ENCODE data around the gene PASK.

The PASK gene

DNA sequence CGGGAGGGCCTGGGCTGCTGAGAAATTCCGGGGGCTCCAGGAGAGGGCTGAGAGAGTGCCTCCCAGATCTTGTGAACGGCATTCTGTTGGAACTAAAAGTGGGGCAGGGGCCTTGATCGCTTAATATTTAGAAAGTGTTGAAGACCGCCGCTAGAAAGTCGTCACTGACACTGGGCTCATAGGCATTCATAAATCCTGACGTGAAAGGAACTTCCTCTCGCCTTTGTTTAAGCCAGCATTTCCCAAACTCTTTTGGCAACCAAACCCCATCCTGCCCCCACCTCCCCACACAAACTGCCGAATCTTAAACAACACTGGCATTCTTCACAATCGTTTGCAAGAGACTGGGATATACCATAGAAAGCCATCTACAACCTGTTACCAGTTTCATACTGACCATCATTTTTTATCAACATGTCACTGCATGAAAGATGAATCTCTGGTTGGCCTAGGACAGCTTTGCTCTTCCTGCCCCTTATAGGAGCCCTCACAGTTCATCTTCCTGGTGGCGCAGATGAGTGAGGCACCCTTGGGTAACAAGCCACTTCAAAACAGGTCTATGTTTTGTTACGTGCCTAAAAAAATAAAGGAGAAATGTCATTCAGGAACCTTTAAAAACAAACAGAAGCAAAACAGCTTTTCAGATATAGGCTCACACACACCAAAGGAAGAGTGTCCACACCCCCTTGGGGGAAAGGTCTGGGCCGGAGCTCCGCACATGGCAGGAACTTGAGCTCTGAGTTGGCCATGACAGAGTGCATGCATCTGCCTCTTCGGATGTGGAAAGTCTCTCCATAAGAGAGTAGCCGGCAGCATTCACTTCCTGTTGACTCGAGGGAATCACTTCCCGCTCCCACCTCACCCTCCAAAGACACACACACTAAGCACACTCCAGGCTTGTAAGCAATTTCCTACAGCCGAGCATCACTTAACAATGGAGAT is 60.2 kb downstream of the PASK start:
- TF ChIP-seq CREB1 (IDR thresholded peaks at IDR 0.05; ENCODE audit: low read depth) = no peak
- TF ChIP-seq TAF1 (IDR thresholded peaks at IDR 0.05; ENCODE audit: low read depth) = no peak
- no peak for TF ChIP-seq EP300 (IDR thresholded peaks at IDR 0.05; ENCODE audit: borderline replicate concordance)

GRCh38 chr2:241088376-241088775 is 60.9 kb downstream of the PASK start:
- TF ChIP-seq CREB1 (IDR thresholded peaks at IDR 0.05; ENCODE audit: low read depth) = no peak
- no peak for TF ChIP-seq TAF1 (IDR thresholded peaks at IDR 0.05; ENCODE audit: low read depth)
- no peak for TF ChIP-seq TEAD4 (IDR thresholded peaks at IDR 0.05)
- TF ChIP-seq RAD21 (IDR thresholded peaks at IDR 0.05; ENCODE audit: low read depth) = no peak
- no peak for TF ChIP-seq REST (IDR thresholded peaks at IDR 0.05; ENCODE audit: low read depth)
- TF ChIP-seq NFIC (IDR thresholded peaks at IDR 0.05) = no peak
- no peak for TF ChIP-seq YY1 (IDR thresholded peaks at IDR 0.05; ENCODE audit: low read depth)
- TF ChIP-seq, protein P1, sequence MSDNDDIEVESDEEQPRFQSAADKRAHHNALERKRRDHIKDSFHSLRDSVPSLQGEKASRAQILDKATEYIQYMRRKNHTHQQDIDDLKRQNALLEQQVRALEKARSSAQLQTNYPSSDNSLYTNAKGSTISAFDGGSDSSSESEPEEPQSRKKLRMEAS (IDR thresholded peaks at IDR 0.05) = no peak
- TF ChIP-seq FOXM1 (IDR thresholded peaks at IDR 0.05; ENCODE audit: borderline replicate concordance, low read depth) = no peak
- TF ChIP-seq EP300 (IDR thresholded peaks at IDR 0.05; ENCODE audit: borderline replicate concordance) = no peak
- no peak for TF ChIP-seq CEBPB (IDR thresholded peaks at IDR 0.05)
- TF ChIP-seq EGR1 (IDR thresholded peaks at IDR 0.05) = no peak

- TF ChIP-seq CREB1 (IDR thresholded peaks at IDR 0.05; ENCODE audit: low read depth) (no peak), CEBPB (IDR thresholded peaks at IDR 0.05) (no peak), REST (IDR thresholded peaks at IDR 0.05; ENCODE audit: low read depth) (no peak), EGR1 (IDR thresholded peaks at IDR 0.05) (no peak), YY1 (IDR thresholded peaks at IDR 0.05; ENCODE audit: low read depth) (no peak), TCF12 (IDR thresholded peaks at IDR 0.05; ENCODE audit: low read depth) (no peak), RAD21 (IDR thresholded peaks at IDR 0.05; ENCODE audit: low read depth) (no peak), FOXM1 (IDR thresholded peaks at IDR 0.05; ENCODE audit: borderline replicate concordance, low read depth) (no peak)
These were observed 61.6 kb downstream of the PASK start for GRCh38 chr2:241087420-241088268.

DNA sequence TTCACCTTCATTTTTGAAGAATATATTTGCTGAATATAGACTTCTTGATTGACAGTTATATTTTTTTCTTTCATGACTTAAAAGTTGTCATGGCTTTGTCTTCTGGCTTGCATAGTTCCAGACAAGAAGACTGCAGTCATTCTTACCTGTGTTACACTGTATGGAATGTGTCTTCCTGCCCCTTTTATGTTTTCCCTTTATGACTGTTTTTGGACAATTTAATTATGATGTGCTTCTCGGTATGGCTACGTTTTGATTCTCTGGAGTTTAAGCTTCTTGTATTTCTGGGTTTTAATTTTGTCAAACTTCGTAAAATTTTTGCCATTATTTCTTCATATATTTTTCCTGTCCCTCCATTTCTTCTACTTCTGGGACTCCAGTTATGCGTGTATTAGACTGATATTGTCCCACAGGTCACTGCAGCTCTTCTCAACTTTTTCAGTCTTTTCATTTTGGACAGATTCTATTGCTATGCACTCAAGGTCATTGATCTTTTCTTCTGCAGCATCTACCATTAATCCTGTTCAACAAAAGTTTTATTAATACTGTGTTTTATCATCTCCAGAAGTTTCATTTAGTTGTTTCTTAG is 64.3 kb downstream of the PASK start:
- TF ChIP-seq FOXM1 (IDR thresholded peaks at IDR 0.05; ENCODE audit: borderline replicate concordance, low read depth) (no peak), NFIC (IDR thresholded peaks at IDR 0.05) (no peak), ZBTB7A (IDR thresholded peaks at IDR 0.05; ENCODE audit: low read depth) (no peak), TEAD4 (IDR thresholded peaks at IDR 0.05) (no peak), EGR1 (IDR thresholded peaks at IDR 0.05) (no peak), CEBPB (IDR thresholded peaks at IDR 0.05) (no peak), REST (IDR thresholded peaks at IDR 0.05; ENCODE audit: low read depth) (no peak), TAF1 (IDR thresholded peaks at IDR 0.05; ENCODE audit: low read depth) (no peak), EP300 (IDR thresholded peaks at IDR 0.05; ENCODE audit: borderline replicate concordance) (no peak), CREB1 (IDR thresholded peaks at IDR 0.05; ENCODE audit: low read depth) (no peak), TCF12 (IDR thresholded peaks at IDR 0.05; ENCODE audit: low read depth) (no peak), YY1 (IDR thresholded peaks at IDR 0.05; ENCODE audit: low read depth) (no peak), RAD21 (IDR thresholded peaks at IDR 0.05; ENCODE audit: low read depth) (no peak)
- TF ChIP-seq, protein P2, sequence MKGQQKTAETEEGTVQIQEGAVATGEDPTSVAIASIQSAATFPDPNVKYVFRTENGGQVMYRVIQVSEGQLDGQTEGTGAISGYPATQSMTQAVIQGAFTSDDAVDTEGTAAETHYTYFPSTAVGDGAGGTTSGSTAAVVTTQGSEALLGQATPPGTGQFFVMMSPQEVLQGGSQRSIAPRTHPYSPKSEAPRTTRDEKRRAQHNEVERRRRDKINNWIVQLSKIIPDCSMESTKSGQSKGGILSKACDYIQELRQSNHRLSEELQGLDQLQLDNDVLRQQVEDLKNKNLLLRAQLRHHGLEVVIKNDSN (IDR thresholded peaks at IDR 0.05) = no peak
- TF ChIP-seq, protein P1 (IDR thresholded peaks at IDR 0.05) = no peak
